ENCODE results near the gene CMTR1.

GRCh38 chr6:37524970-37525318 is 91.9 kb downstream of the CMTR1 start:
- no peak for TF ChIP-seq EZH2 (IDR thresholded peaks at IDR 0.05; ENCODE audit: borderline replicate concordance, insufficient read depth, low read length, poor library complexity, severe bottlenecking)
- TF ChIP-seq, protein P1, sequence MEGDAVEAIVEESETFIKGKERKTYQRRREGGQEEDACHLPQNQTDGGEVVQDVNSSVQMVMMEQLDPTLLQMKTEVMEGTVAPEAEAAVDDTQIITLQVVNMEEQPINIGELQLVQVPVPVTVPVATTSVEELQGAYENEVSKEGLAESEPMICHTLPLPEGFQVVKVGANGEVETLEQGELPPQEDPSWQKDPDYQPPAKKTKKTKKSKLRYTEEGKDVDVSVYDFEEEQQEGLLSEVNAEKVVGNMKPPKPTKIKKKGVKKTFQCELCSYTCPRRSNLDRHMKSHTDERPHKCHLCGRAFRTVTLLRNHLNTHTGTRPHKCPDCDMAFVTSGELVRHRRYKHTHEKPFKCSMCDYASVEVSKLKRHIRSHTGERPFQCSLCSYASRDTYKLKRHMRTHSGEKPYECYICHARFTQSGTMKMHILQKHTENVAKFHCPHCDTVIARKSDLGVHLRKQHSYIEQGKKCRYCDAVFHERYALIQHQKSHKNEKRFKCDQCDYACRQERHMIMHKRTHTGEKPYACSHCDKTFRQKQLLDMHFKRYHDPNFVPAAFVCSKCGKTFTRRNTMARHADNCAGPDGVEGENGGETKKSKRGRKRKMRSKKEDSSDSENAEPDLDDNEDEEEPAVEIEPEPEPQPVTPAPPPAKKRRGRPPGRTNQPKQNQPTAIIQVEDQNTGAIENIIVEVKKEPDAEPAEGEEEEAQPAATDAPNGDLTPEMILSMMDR (IDR thresholded peaks at IDR 0.05; ENCODE audit: poor library complexity, severe bottlenecking): no peak

Measured in neural cell (in vitro differentiated cells).